ENCODE data around the gene CCDC192.
"Not testable (repeated sequence)": the region's sequence is repeated elsewhere in the genome, so short reads cannot be mapped to it uniquely, and the experiment has no call there.

CCDC192 gene

GRCh38 chr5:127702926-127703561 is at the start of gene CCDC192:
CCDC192 (plus strand) TSS chr5:127703391; CDS start chr5:127703446, 55 bp downstream.
- H3K9ac ChIP-seq (ENCODE audit: low read length): no peak within 1 kb of the TSS
- no peak within 1 kb of the TSS for H3K4me3 ChIP-seq (ENCODE audit: low read depth in 1 of 2, low read length in 2 of 2)
- H3K9me3 ChIP-seq (ENCODE audit: low read length): no peaks in the 10 kb centered on the region
- H3K27me3 ChIP-seq (ENCODE audit: control insufficient read depth in 1 of 2, insufficient read depth in 2 of 2, low read length in 2 of 2): no peaks in the 10 kb centered on the region
- H3K36me3 ChIP-seq (ENCODE audit: insufficient read depth, low read length): no peaks in the 10 kb centered on the region
- no peak within 1 kb of the TSS for H3K27ac ChIP-seq (ENCODE audit: low read depth, low read length)
- H3K4me1 ChIP-seq (ENCODE audit: insufficient read depth, low read length): peaks cover 5% of the 10 kb centered on the region

- Histone ChIP-seq H3K27me3 (ENCODE audit: control insufficient read depth in 1 of 2, insufficient read depth in 2 of 2, low read length in 2 of 2) (no peaks in the 10 kb centered on the region), H3K4me3 (ENCODE audit: low read depth in 1 of 2, low read length in 2 of 2) (no peak overlapping the region), H3K9me3 (ENCODE audit: low read length) (no peaks in the 10 kb centered on the region), H3K36me3 (ENCODE audit: insufficient read depth, low read length) (no peaks in the 10 kb centered on the region), H3K4me1 (ENCODE audit: insufficient read depth, low read length) (peaks cover 15% of the 10 kb centered on the region), H3K9ac (ENCODE audit: low read length) (no peak overlapping the region), H3K27ac (ENCODE audit: low read depth, low read length) (no peak overlapping the region)
Observed at GRCh38 chr5:127656825-127657224, 46.4 kb upstream of the CCDC192 start.

GRCh38 chr5:127660047-127660733 is 43.0 kb upstream of the CCDC192 start:
- H3K27ac ChIP-seq (ENCODE audit: low read depth, low read length): peak overlapping the region; percentile 19
- H3K4me3 ChIP-seq (ENCODE audit: low read depth in 1 of 2, low read length in 2 of 2): no peak overlapping the region
- H3K36me3 ChIP-seq (ENCODE audit: insufficient read depth, low read length): no peaks in the 10 kb centered on the region
- no peaks in the 10 kb centered on the region for H3K9me3 ChIP-seq (ENCODE audit: low read length)
- H3K27me3 ChIP-seq (ENCODE audit: control insufficient read depth in 1 of 2, insufficient read depth in 2 of 2, low read length in 2 of 2): no peaks in the 10 kb centered on the region
- no peak overlapping the region for H3K9ac ChIP-seq (ENCODE audit: low read length)
- H3K4me1 ChIP-seq (ENCODE audit: insufficient read depth, low read length): peaks cover 15% of the 10 kb centered on the region

GRCh38 chr5:127664093-127664492 is 39.1 kb upstream of the CCDC192 start:
- Histone ChIP-seq H3K4me3 (ENCODE audit: low read depth in 1 of 2, low read length in 2 of 2) (no peak overlapping the region), H3K9me3 (ENCODE audit: low read length) (no peaks in the 10 kb centered on the region), H3K9ac (ENCODE audit: low read length) (no peak overlapping the region), H3K4me1 (ENCODE audit: insufficient read depth, low read length) (peaks cover 32% of the 10 kb centered on the region), H3K27me3 (ENCODE audit: control insufficient read depth in 1 of 2, insufficient read depth in 2 of 2, low read length in 2 of 2) (no peaks in the 10 kb centered on the region), H3K27ac (ENCODE audit: low read depth, low read length) (no peak overlapping the region), H3K36me3 (ENCODE audit: insufficient read depth, low read length) (no peaks in the 10 kb centered on the region)

- Histone ChIP-seq H3K9ac (ENCODE audit: low read length) (no peak overlapping the region), H3K4me3 (ENCODE audit: low read depth in 1 of 2, low read length in 2 of 2) (no peak overlapping the region), H3K27ac (ENCODE audit: low read depth, low read length) (peak overlapping the region; percentile 29), H3K9me3 (ENCODE audit: low read length) (no peaks in the 10 kb centered on the region), H3K27me3 (ENCODE audit: control insufficient read depth in 1 of 2, insufficient read depth in 2 of 2, low read length in 2 of 2) (no peaks in the 10 kb centered on the region), H3K4me1 (ENCODE audit: insufficient read depth, low read length) (peaks cover 19% of the 10 kb centered on the region), H3K36me3 (ENCODE audit: insufficient read depth, low read length) (no peaks in the 10 kb centered on the region)
Observed at GRCh38 chr5:127665641-127666040, 37.5 kb upstream of the CCDC192 start.

- Histone ChIP-seq H3K4me3 (ENCODE audit: low read depth in 1 of 2, low read length in 2 of 2) (no peak overlapping the region), H3K9me3 (ENCODE audit: low read length) (no peaks in the 10 kb centered on the region), H3K4me1 (ENCODE audit: insufficient read depth, low read length) (peaks cover 17% of the 10 kb centered on the region), H3K9ac (ENCODE audit: low read length) (no peak overlapping the region), H3K36me3 (ENCODE audit: insufficient read depth, low read length) (no peaks in the 10 kb centered on the region), H3K27ac (ENCODE audit: low read depth, low read length) (peak overlapping the region; percentile 29), H3K27me3 (ENCODE audit: control insufficient read depth in 1 of 2, insufficient read depth in 2 of 2, low read length in 2 of 2) (no peaks in the 10 kb centered on the region)
Observed at GRCh38 chr5:127666043-127666716, 37.0 kb upstream of the CCDC192 start.

GRCh38 chr5:127667926-127668325 is 35.3 kb upstream of the CCDC192 start:
- no peaks in the 10 kb centered on the region for H3K27me3 ChIP-seq (ENCODE audit: control insufficient read depth in 1 of 2, insufficient read depth in 2 of 2, low read length in 2 of 2)
- no peak overlapping the region for H3K4me3 ChIP-seq (ENCODE audit: low read depth in 1 of 2, low read length in 2 of 2)
- peaks cover 17% of the 10 kb centered on the region for H3K4me1 ChIP-seq (ENCODE audit: insufficient read depth, low read length)
- no peaks in the 10 kb centered on the region for H3K9me3 ChIP-seq (ENCODE audit: low read length)
- no peak overlapping the region for H3K9ac ChIP-seq (ENCODE audit: low read length)
- H3K27ac ChIP-seq (ENCODE audit: low read depth, low read length): no peak overlapping the region
- H3K36me3 ChIP-seq (ENCODE audit: insufficient read depth, low read length): no peaks in the 10 kb centered on the region

GRCh38 chr5:127671218-127671617 is 32.0 kb upstream of the CCDC192 start:
- peaks cover 11% of the 10 kb centered on the region for H3K4me1 ChIP-seq (ENCODE audit: insufficient read depth, low read length)
- H3K4me3 ChIP-seq (ENCODE audit: low read depth in 1 of 2, low read length in 2 of 2): no peak overlapping the region
- no peaks in the 10 kb centered on the region for H3K9me3 ChIP-seq (ENCODE audit: low read length)
- no peak overlapping the region for H3K27ac ChIP-seq (ENCODE audit: low read depth, low read length)
- H3K27me3 ChIP-seq (ENCODE audit: control insufficient read depth in 1 of 2, insufficient read depth in 2 of 2, low read length in 2 of 2): no peaks in the 10 kb centered on the region
- H3K9ac ChIP-seq (ENCODE audit: low read length): no peak overlapping the region
- no peaks in the 10 kb centered on the region for H3K36me3 ChIP-seq (ENCODE audit: insufficient read depth, low read length)

- no peaks in the 10 kb centered on the region for H3K36me3 ChIP-seq (ENCODE audit: insufficient read depth, low read length)
- H3K4me3 ChIP-seq (ENCODE audit: low read depth in 1 of 2, low read length in 2 of 2): no peak overlapping the region
- no peak overlapping the region for H3K27ac ChIP-seq (ENCODE audit: low read depth, low read length)
- H3K4me1 ChIP-seq (ENCODE audit: insufficient read depth, low read length): peaks cover 4% of the 10 kb centered on the region
- no peak overlapping the region for H3K9ac ChIP-seq (ENCODE audit: low read length)
- H3K9me3 ChIP-seq (ENCODE audit: low read length): no peaks in the 10 kb centered on the region
- H3K27me3 ChIP-seq (ENCODE audit: control insufficient read depth in 1 of 2, insufficient read depth in 2 of 2, low read length in 2 of 2): no peaks in the 10 kb centered on the region
Observed at GRCh38 chr5:127673117-127673800, 29.9 kb upstream of the CCDC192 start.

GRCh38 chr5:127676951-127677350 is 26.2 kb upstream of the CCDC192 start:
- not testable (repeated sequence) for H3K9me3 ChIP-seq (ENCODE audit: low read length); H3K4me1 ChIP-seq (ENCODE audit: insufficient read depth, low read length); H3K27ac ChIP-seq (ENCODE audit: low read depth, low read length); H3K9ac ChIP-seq (ENCODE audit: low read length); H3K36me3 ChIP-seq (ENCODE audit: insufficient read depth, low read length); H3K27me3 ChIP-seq (ENCODE audit: control insufficient read depth in 1 of 2, insufficient read depth in 2 of 2, low read length in 2 of 2); H3K4me3 ChIP-seq (ENCODE audit: low read depth in 1 of 2, low read length in 2 of 2)

- H3K27me3 ChIP-seq (ENCODE audit: control insufficient read depth in 1 of 2, insufficient read depth in 2 of 2, low read length in 2 of 2); H3K4me1 ChIP-seq (ENCODE audit: insufficient read depth, low read length); H3K9ac ChIP-seq (ENCODE audit: low read length); H3K27ac ChIP-seq (ENCODE audit: low read depth, low read length); H3K9me3 ChIP-seq (ENCODE audit: low read length); H3K36me3 ChIP-seq (ENCODE audit: insufficient read depth, low read length); H3K4me3 ChIP-seq (ENCODE audit: low read depth in 1 of 2, low read length in 2 of 2): not testable (repeated sequence)
Observed at GRCh38 chr5:127679691-127680330, 23.4 kb upstream of the CCDC192 start.
